A673 (cell line): ENCODE results near the gene AMDHD1.

ENCODE experiments used
- CTCF ChIP-seq: fragments of 300-800, 200-600 bp; sonication (generic); conservative IDR thresholded peaks from 2 replicates; pipeline ENCODE4 v1.5.1; 2017; ENCODE audit warnings: low read depth, mild to moderate bottlenecking, antibody characterized with exemption, low read length, moderate library complexity, mixed read lengths
- EZH2 ChIP-seq: fragments of 200-600 bp; sonication (generic); IDR thresholded peaks from 2 replicates; pipeline ENCODE4 v1.6.1; 2017; ENCODE audit warnings: borderline replicate concordance, low read depth, mild to moderate bottlenecking, mixed read lengths, antibody characterized with exemption, low read length; ENCODE audit not compliant: poor library complexity, severe bottlenecking

- no peak for TF ChIP-seq EZH2
- no peak for TF ChIP-seq CTCF
These were observed 54.9 kb downstream of the AMDHD1 start for GRCh38 chr12:95997911-95998510.
